ENCODE results near the gene TMIGD2. TPM values are rescaled to one million over a fixed set of nuclear protein-coding genes. Genes with fewer than 3 reads are reported as not detected.

Gene TMIGD2
- total RNA-seq, 6 experiments from 2014 or later: 0.24 to 0.32 TPM; not detected in 4

GRCh38 chr19:4305659-4306058 is 3.5 kb upstream of the TMIGD2 start:
- H3K36me3 ChIP-seq: no peaks in the 10 kb centered on the region
- WGBS (ENCODE audit: insufficient coverage, low coverage, low lambda C conversion rate, missing lambda C conversion rate): 72% methylated on average over 6 of the region's 16 CpGs

GRCh38 chr19:4305257-4305612 is 3.0 kb upstream of the TMIGD2 start:
- 74% methylated on average over 7 of the region's 7 CpGs for WGBS (ENCODE audit: insufficient coverage, low coverage, low lambda C conversion rate, missing lambda C conversion rate)
- Histone ChIP-seq H3K27me3 (no peaks in the 10 kb centered on the region), H3K9me3 (no peaks in the 10 kb centered on the region), H3K27ac (no peak overlapping the region), H3K36me3 (no peaks in the 10 kb centered on the region), H3K4me3 (no peak overlapping the region), H3K4me1 (no peaks in the 10 kb centered on the region)
- DNase-seq (no peak), ATAC-seq (no peak)
- TF ChIP-seq CTCF (IDR thresholded peaks at IDR 0.05) (no peak), POLR2A (IDR thresholded peaks at IDR 0.05) (no peak)
- intact Hi-C loops (cut with DNase I): no loop called here

More at GRCh38 chr19:4305659-4306058, 3.5 kb upstream of the TMIGD2 start:
- TF ChIP-seq POLR2A (IDR thresholded peaks at IDR 0.05): no peak
- Histone ChIP-seq H3K4me3 (no peak overlapping the region), H3K9me3 (no peaks in the 10 kb centered on the region), H3K4me1 (no peaks in the 10 kb centered on the region), H3K27me3 (no peaks in the 10 kb centered on the region), H3K27ac (no peak overlapping the region)
- intact Hi-C loops (cut with DNase I): no loop called here
- ATAC-seq (no peak), DNase-seq (no peak)

DNA sequence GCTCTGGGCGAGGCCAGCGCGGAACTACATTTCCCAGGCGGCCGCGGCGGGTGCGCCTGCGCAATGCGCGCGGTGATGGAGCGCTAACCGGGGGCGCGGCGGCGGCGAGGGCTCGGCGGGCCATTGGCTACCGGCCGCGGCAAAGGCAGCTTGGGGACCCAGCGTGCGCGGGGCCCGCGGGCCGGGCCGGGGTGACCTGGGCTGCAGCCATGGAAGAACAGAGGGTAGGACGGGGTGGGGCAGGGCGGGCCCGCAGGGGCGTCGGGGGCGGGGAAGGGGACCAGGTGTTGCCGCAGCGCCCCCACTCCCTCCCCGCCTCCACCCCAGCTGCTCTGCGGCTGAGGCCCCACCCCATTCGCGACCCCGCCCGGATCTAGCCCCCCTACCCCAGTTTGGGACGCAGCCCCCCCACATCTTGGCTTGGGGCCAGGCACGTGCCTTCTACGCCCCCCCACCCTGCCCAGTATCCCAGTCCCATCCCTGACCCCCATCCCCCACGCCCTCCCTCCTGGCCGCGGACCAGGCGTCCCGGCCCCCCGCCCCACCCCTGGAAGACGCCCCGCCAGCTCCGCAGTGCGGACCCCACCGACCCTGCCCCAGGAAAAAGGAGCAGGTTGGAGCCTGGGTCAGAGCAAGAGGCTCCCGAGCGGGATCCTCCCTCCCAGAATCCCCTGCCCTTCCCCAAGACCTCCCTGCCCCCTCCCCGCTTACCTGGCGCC is 2.5 kb upstream of the TMIGD2 start, which contains the start of gene FSD1:
FSD1 (plus strand) TSS at position 61 of the 719 bp plus-strand sequence; CDS start at position 210, 149 bp downstream.
- intact Hi-C loops (cut with DNase I): no loop called here
- 9% methylated on average over 7 of the region's 63 CpGs for WGBS (ENCODE audit: insufficient coverage, low coverage, low lambda C conversion rate, missing lambda C conversion rate)
- Histone ChIP-seq H3K4me1 (no peaks in the 10 kb centered on the region), H3K27ac (no peak within 1 kb of the TSS), H3K36me3 (no peaks in the 10 kb centered on the region), H3K4me3 (no peak within 1 kb of the TSS), H3K9me3 (no peaks in the 10 kb centered on the region), H3K27me3 (no peaks in the 10 kb centered on the region)
- DNase-seq: no peak
- no peak for TF ChIP-seq CTCF (IDR thresholded peaks at IDR 0.05)
- TF ChIP-seq POLR2A (IDR thresholded peaks at IDR 0.05): no peak
- ATAC-seq: peak in 3 of 4 donors; percentile 29 to 43 (median 29)

GRCh38 chr19:4303819-4304537 is 1.8 kb upstream of the TMIGD2 start:
- Histone ChIP-seq H3K27me3 (no peaks in the 10 kb centered on the region), H3K4me1 (no peaks in the 10 kb centered on the region), H3K4me3 (no peak overlapping the region), H3K9me3 (no peaks in the 10 kb centered on the region), H3K27ac (no peak overlapping the region), H3K36me3 (no peaks in the 10 kb centered on the region)
- DNase-seq: no peak
- WGBS (ENCODE audit: insufficient coverage, low coverage, low lambda C conversion rate, missing lambda C conversion rate): 44% methylated on average over 16 of the region's 18 CpGs
- intact Hi-C loops (cut with DNase I): no loop called here
- peak; percentile 22 to 58 (median 37) for ATAC-seq
- TF ChIP-seq POLR2A (IDR thresholded peaks at IDR 0.05) (no peak), CTCF (IDR thresholded peaks at IDR 0.05) (no peak)

Data from right lobe of liver (tissue), 6 donors.